Activated CD4-positive, alpha-beta T cell treated with anti-CD3 and anti-CD28 coated beads for 36 hours (primary cell): ENCODE measurements around the gene FGD4. TPM values are rescaled to one million over a fixed set of nuclear protein-coding genes. Genes with fewer than 3 reads are reported as not detected.

Source experiments
- ATAC-seq: fragments of 200-7000 bp; cut with Tn5 transposase; one replicate; pipeline ENCODE4 v1.10.0; 2021; ENCODE audit warnings: mild to moderate bottlenecking, moderate library complexity
- CTCF ChIA-PET: fragments of 350-600 bp; sonication (Branson Sonifier 250); formaldehyde crosslinking; loops from one replicate; lab custom pipeline; 2021; ENCODE audit warnings: antibody characterized with exemption; lab: Charles Lee
- POLR2A ChIA-PET: fragments of 350-600 bp; sonication (Branson Sonifier 250); formaldehyde crosslinking; loops from one replicate; lab custom pipeline; 2021; ENCODE audit warnings: antibody characterized with exemption, inconsistent platforms; lab: Charles Lee
- DNase-seq: peaks from one replicate; pipeline ENCODE4 v3.0.0-alpha.2; 2020
- H3K27ac Mint-ChIP-seq: one replicate; pipeline ENCODE4 v1.8.0; 2021; ENCODE audit warnings: mixed read lengths
- H3K27me3 Mint-ChIP-seq: one replicate; pipeline ENCODE4 v1.8.0; 2021; ENCODE audit warnings: mixed read lengths
- H3K36me3 Mint-ChIP-seq: one replicate; pipeline ENCODE4 v1.8.0; 2021; ENCODE audit warnings: low read depth, mixed read lengths
- H3K4me1 Mint-ChIP-seq: one replicate; pipeline ENCODE4 v1.8.0; 2021; ENCODE audit warnings: mixed read lengths
- H3K4me3 Mint-ChIP-seq: one replicate; pipeline ENCODE4 v1.8.0; 2021; ENCODE audit warnings: mild to moderate bottlenecking, moderate library complexity, mixed read lengths
- H3K9me3 Mint-ChIP-seq: one replicate; pipeline ENCODE4 v1.8.0; 2021; ENCODE audit warnings: low read depth, mixed read lengths
- intact Hi-C, 2 experiments: fragments of 100-400 bp; cut with DNase I in 1 of 2; cut with micrococcal nuclease in 1 of 2; formaldehyde crosslinking; loops; one replicate each; pipeline versions ENCODE4 v1.14.2 to v1.15.1; 2022 to 2024; cut with DNase I, micrococcal nuclease
- total RNA-seq, 2 experiments: library from RNA; stranded (reverse); gene quantifications; one replicate each; pipeline ENCODE4 v1.2.3, GENCODE V29; 2021

Gene FGD4
- total RNA-seq, 2 experiments from 2014 or later, result 0.07 TPM; not detected in 1

DNA sequence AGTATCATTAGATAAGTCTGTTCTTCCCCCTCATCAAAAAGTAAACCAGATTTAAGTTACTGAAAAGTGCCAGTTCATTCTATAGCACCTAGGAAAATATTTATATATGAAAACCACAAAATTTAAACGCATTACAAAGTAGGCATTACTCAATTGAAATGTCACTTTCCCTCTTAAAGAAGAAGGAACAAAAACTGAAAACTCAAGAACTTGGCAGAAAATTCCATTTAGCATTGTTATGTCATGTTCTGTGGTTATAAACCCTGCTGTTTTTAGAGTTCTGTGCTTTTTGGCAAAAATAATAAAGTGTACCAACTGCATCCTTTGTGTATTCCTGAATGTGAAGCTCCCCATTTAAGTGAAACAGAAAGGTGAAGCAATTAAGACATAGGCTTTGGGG is 3.6 kb downstream of the FGD4 start:
- POLR2A ChIA-PET, result no interaction called here
- H3K9me3 Mint-ChIP-seq, result no peaks in the 10 kb centered on the region
- CTCF ChIA-PET, result no interaction called here
- DNase-seq (no peak), ATAC-seq (no peak)
- H3K27ac Mint-ChIP-seq, result no peak overlapping the region
- intact Hi-C loops, result no loop called here
- peaks cover 38% of the 10 kb centered on the region for H3K27me3 Mint-ChIP-seq
- no peaks in the 10 kb centered on the region for H3K36me3 Mint-ChIP-seq
- peaks cover 6% of the 10 kb centered on the region for H3K4me1 Mint-ChIP-seq
- H3K4me3 Mint-ChIP-seq, result no peak overlapping the region

DNA sequence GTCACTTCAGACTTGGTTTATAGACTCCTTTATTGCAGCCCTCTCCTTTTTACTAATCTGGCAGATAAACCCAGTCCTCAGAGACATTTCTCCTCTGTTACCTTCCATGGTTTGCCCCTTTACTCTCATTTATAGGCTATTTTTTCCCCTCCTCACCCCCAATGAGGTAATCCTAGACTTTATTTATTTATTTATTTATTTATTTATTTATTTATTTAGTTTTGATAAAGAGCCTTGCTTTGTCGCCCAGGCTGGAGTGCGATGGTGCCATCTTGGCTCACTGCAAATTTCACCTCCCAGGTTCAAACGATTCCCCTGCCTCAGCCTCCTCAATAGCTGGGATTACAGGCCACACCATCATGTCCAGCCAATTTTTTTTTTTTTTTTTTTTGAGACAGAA is 8.4 kb downstream of the FGD4 start:
- ChIA-PET CTCF (no interaction called here), POLR2A (no interaction called here)
- H3K9me3 Mint-ChIP-seq, result no peaks in the 10 kb centered on the region
- no peak for ATAC-seq
- intact Hi-C loops, result no loop called here
- peaks cover 23% of the 10 kb centered on the region for H3K27me3 Mint-ChIP-seq
- H3K27ac Mint-ChIP-seq, result no peak overlapping the region
- H3K4me3 Mint-ChIP-seq, result no peak overlapping the region
- no peaks in the 10 kb centered on the region for H3K36me3 Mint-ChIP-seq
- H3K4me1 Mint-ChIP-seq, result no peaks in the 10 kb centered on the region
- DNase-seq, result no peak

GRCh38 chr12:32413412-32413811 is 14.1 kb downstream of the FGD4 start:
- ATAC-seq (no peak), DNase-seq (no peak)
- CTCF ChIA-PET, result interaction anchor here (1.1 kb wide), 1 partner anchor 227 kb away, joined by 3 read pairs; no protein-coding TSS in a partner anchor
- H3K36me3 Mint-ChIP-seq, result no peaks in the 10 kb centered on the region
- no peaks in the 10 kb centered on the region for H3K9me3 Mint-ChIP-seq
- POLR2A ChIA-PET, result interaction anchor here (0.7 kb wide), 1 partner anchor 297 kb away, joined by 3 read pairs; no protein-coding TSS in a partner anchor
- H3K4me1 Mint-ChIP-seq, result no peaks in the 10 kb centered on the region
- H3K27me3 Mint-ChIP-seq, result peaks cover 11% of the 10 kb centered on the region
- no peak overlapping the region for H3K4me3 Mint-ChIP-seq
- H3K27ac Mint-ChIP-seq, result no peak overlapping the region
- intact Hi-C loops, result no loop called here

DNA sequence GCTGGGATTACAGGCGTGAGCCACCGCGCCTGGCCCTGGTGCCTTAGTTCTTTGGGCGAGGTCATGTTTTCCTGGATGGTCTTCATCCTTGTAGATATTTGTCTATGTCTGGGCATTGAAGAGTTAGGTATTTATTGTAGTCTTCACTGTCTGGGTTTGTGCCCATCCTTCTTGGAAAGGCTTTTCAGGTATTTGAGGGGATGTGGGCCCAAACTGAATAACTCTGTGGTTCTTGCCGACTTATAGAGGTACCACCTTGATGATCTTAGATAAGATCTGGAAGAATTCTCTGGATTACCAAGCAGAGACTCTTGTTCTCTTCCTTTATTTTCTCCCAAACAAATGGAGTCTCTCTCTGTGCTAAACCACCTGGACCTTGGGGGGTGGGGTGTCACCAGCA is 18.9 kb downstream of the FGD4 start:
- no peaks in the 10 kb centered on the region for H3K9me3 Mint-ChIP-seq
- no peak overlapping the region for H3K27ac Mint-ChIP-seq
- intact Hi-C loops, result no loop called here

DNA sequence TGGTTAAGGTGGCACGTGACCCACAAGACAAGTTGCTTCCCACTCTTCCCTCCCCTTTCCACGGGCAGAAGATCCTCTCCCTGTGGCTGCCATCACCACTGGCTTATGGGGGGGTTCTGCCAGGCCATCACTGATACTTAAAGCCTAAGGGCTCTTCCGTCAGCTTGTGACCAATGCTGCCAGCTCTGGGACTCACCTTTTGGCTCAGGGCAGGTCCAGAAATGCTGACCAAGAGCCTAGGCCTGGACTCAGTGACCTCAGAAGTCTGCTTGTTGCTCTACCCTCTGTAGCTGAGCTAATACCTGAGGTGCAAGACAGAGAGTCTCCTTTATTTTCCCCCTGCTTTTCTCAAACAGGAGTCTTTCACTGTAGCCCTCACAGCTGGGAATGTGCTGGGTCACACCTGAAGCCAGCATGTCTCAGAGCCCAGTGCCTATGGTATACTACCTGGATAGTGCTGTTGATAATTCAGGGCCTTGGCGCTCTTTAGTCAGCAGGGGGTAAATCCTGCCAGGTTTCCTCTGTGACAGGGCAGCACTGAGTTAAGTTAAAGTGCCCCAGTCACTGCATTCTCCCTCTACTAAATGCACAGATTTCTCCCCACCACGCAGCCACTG is 19.7 kb downstream of the FGD4 start:
- ChIA-PET POLR2A (no interaction called here), CTCF (no interaction called here)
- ATAC-seq (no peak), DNase-seq (no peak)
- no peaks in the 10 kb centered on the region for H3K9me3 Mint-ChIP-seq
- no peaks in the 10 kb centered on the region for H3K4me1 Mint-ChIP-seq
- H3K27me3 Mint-ChIP-seq, result no peaks in the 10 kb centered on the region
- intact Hi-C loops, result no loop called here
- no peaks in the 10 kb centered on the region for H3K36me3 Mint-ChIP-seq
- H3K27ac Mint-ChIP-seq, result no peak overlapping the region
- H3K4me3 Mint-ChIP-seq, result no peak overlapping the region

More for the DNA sequence above, 18.9 kb downstream of the FGD4 start:
- CTCF ChIA-PET, result no interaction called here
- DNase-seq, result no peak
- Mint-ChIP-seq H3K4me1 (no peaks in the 10 kb centered on the region), H3K27me3 (peaks cover 2% of the 10 kb centered on the region), H3K36me3 (no peaks in the 10 kb centered on the region), H3K4me3 (no peak overlapping the region)
- POLR2A ChIA-PET, result interaction anchor here (0.9 kb wide), 1 partner anchor 26 kb away, joined by 7 read pairs; no protein-coding TSS in a partner anchor
- ATAC-seq, result no peak

- H3K4me1 Mint-ChIP-seq, result no peaks in the 10 kb centered on the region
- no peaks in the 10 kb centered on the region for H3K36me3 Mint-ChIP-seq
- POLR2A ChIA-PET, result no interaction called here
- intact Hi-C loops, result no loop called here
- H3K9me3 Mint-ChIP-seq, result no peaks in the 10 kb centered on the region
- DNase-seq, result no peak
- no peak overlapping the region for H3K4me3 Mint-ChIP-seq
- CTCF ChIA-PET, result interaction anchor here (0.6 kb wide), 1 partner anchor 245 kb away, joined by 4 read pairs; no protein-coding TSS in a partner anchor
- no peak for ATAC-seq
- H3K27ac Mint-ChIP-seq, result no peak overlapping the region
- peaks cover 2% of the 10 kb centered on the region for H3K27me3 Mint-ChIP-seq
Measured at GRCh38 chr12:32419520-32419960, 20.2 kb downstream of the FGD4 start.

DNA sequence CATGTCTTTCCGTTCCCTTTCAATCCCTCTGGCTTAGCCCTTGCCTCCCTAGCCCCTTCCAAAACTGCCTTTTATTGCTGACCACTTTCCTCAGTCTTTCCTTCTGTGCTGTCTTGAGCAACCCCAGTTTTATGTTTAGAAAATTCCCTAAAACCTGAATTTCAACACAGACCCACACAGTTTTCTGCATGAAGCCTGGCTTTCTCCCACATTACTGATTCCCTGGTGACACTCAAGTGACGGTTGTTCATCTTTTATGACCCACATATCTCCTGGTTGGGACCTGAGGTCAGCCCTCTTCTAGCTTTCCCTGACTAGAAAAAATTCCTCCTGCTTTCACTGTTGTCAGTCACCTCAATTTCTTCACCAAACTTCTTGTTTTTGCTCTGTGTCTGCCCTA is 21.0 kb downstream of the FGD4 start:
- Mint-ChIP-seq H3K9me3 (no peaks in the 10 kb centered on the region), H3K27me3 (peaks cover 2% of the 10 kb centered on the region), H3K36me3 (no peaks in the 10 kb centered on the region), H3K4me3 (no peak overlapping the region), H3K27ac (no peak overlapping the region), H3K4me1 (no peaks in the 10 kb centered on the region)
- ATAC-seq (no peak), DNase-seq (no peak)
- ChIA-PET CTCF (interaction anchor here (0.6 kb wide), 1 partner anchor 244 kb away, joined by 4 read pairs; no protein-coding TSS in a partner anchor), POLR2A (no interaction called here)
- intact Hi-C loops, result no loop called here

- H3K27me3 Mint-ChIP-seq, result peaks cover 15% of the 10 kb centered on the region
- ChIA-PET CTCF (no interaction called here), POLR2A (no interaction called here)
- H3K9me3 Mint-ChIP-seq, result peaks cover 9% of the 10 kb centered on the region
- intact Hi-C loops, result no loop called here
- H3K4me3 Mint-ChIP-seq, result no peak overlapping the region
- no peak for DNase-seq
- ATAC-seq, result no peak
- no peak overlapping the region for H3K27ac Mint-ChIP-seq
- H3K36me3 Mint-ChIP-seq, result peaks cover 6% of the 10 kb centered on the region
- H3K4me1 Mint-ChIP-seq, result no peaks in the 10 kb centered on the region
Measured at GRCh38 chr12:32423559-32423958, 24.2 kb downstream of the FGD4 start.

DNA sequence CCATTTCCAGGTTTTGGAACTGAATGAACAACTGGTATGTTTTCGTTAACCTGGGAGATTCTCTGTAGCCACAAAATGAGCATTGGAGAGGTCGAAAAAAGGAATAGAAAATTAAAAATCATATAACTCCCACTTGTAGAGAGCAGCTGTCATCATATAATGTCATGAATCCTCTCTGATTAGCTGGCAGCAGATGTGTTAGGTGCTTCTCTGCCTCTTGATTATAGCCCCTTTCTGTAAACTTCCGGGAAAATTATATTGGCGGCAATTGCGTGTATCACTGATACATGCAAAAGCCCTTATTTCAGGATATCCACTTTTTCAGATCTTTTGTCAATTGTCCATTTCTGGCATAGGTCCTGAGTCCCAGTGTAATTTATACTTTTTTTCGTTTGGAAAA is 31.7 kb downstream of the FGD4 start:
- Mint-ChIP-seq H3K4me1 (no peaks in the 10 kb centered on the region), H3K9me3 (peaks cover 9% of the 10 kb centered on the region), H3K27me3 (peaks cover 19% of the 10 kb centered on the region), H3K27ac (no peak overlapping the region), H3K4me3 (no peak overlapping the region), H3K36me3 (peaks cover 6% of the 10 kb centered on the region)
- POLR2A ChIA-PET, result no interaction called here
- intact Hi-C loops, result no loop called here
- ATAC-seq (no peak), DNase-seq (no peak)
- CTCF ChIA-PET, result no interaction called here

DNA sequence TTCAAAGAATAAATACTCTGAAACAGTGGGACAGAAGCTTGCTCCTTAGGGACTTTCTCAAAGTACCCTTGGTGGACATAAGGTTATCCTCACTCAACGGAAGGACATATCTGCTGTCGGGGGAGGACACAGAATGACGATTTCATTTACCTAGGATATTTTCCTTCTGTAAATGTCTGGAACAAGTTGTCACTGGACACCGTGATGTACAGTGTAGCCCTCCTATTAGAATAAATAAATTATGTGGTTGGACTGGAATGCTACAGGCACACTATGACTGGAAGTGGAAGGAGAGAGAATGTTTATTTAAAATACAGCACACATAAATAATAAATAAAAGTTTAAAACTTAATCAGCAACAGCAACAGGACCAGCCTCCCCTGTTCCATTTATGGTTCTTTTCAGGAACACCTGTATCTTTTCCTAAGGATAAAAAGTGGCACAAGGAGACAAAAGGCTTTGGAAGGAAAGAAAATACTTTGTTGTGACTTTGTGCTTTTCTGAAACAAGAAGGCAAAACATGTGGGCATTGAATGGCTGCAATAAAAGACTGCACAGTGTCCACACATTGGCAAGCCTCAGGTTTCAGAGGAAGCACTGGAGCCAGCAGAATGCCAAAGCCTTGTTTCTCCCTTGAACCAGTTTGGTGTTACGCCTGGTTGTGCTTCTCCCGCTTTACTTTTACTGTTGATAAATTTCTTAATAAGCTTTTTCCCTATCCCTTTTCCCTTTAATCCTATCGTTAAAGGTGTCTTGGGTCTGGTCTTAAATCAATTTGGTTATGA is 36.8 kb downstream of the FGD4 start:
- H3K27me3 Mint-ChIP-seq, result peaks cover 4% of the 10 kb centered on the region
- no peaks in the 10 kb centered on the region for H3K9me3 Mint-ChIP-seq
- no peaks in the 10 kb centered on the region for H3K4me1 Mint-ChIP-seq
- no peaks in the 10 kb centered on the region for H3K36me3 Mint-ChIP-seq
- H3K27ac Mint-ChIP-seq, result no peak overlapping the region
- ATAC-seq, result no peak
- POLR2A ChIA-PET, result no interaction called here
- CTCF ChIA-PET, result interaction anchor here (0.8 to 1.0 kb wide), 2 partner anchors 19 to 255 kb away, joined by 3 to 4 read pairs; no protein-coding TSS in a partner anchor
- DNase-seq, result no peak
- H3K4me3 Mint-ChIP-seq, result no peak overlapping the region
- intact Hi-C loops, result no loop called here

DNA sequence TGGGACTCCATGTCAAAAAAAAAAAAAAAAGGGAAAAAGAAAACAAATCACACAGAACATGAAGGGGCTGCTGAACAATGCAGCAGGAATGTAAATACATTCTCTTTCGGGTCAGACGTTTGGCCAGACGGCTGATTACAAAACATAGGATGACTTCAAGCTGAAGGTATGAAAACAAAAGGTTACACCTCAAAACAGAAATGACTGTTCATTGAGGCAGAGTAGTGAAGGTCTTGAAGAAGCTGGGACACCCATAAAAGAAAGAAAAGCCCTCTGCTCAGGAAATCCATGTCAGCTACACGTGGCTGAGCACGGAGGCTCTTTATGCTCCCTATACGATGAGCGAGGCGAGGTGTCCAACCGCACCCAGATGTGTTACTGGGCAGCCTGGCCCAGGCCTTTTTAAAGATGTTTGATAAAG is 37.7 kb downstream of the FGD4 start:
- H3K27me3 Mint-ChIP-seq, result peaks cover 4% of the 10 kb centered on the region
- no peaks in the 10 kb centered on the region for H3K36me3 Mint-ChIP-seq
- no peak for DNase-seq
- ATAC-seq, result no peak
- POLR2A ChIA-PET, result no interaction called here
- no peaks in the 10 kb centered on the region for H3K4me1 Mint-ChIP-seq
- no peaks in the 10 kb centered on the region for H3K9me3 Mint-ChIP-seq
- CTCF ChIA-PET, result interaction anchor here (1.0 kb wide), 1 partner anchor 18 kb away, joined by 3 read pairs; no protein-coding TSS in a partner anchor
- intact Hi-C loops, result no loop called here
- H3K27ac Mint-ChIP-seq, result no peak overlapping the region
- H3K4me3 Mint-ChIP-seq, result no peak overlapping the region
